HepG2 (cell line): ENCODE data around the gene INO80B. TPM values are rescaled to one million over a fixed set of nuclear protein-coding genes. Genes with fewer than 3 reads are reported as not detected.

Experiments used
- AHDC1 ChIP-seq: sonication (generic); formaldehyde crosslinking; IDR thresholded peaks from 2 replicates; pipeline ENCODE4 v1.5.1; 2020; ENCODE audit warnings: mild to moderate bottlenecking, missing genetic modification reagents, borderline replicate concordance
- ARNTL ChIP-seq: sonication (generic); formaldehyde crosslinking; IDR thresholded peaks from 2 replicates; pipeline ENCODE4 v1.4.0; 2020; ENCODE audit warnings: mild to moderate bottlenecking, missing genetic modification reagents
- DR1 ChIP-seq: sonication (generic); formaldehyde crosslinking; IDR thresholded peaks from 2 replicates; pipeline ENCODE4 v1.8.0; 2021; ENCODE audit warnings: mild to moderate bottlenecking, missing genetic modification reagents, inconsistent platforms
- FOXJ3 ChIP-seq: sonication (generic); formaldehyde crosslinking; IDR thresholded peaks from 2 replicates; pipeline ENCODE4 v1.4.0; 2020; ENCODE audit warnings: missing genetic modification reagents, mild to moderate bottlenecking, borderline replicate concordance
- JUN ChIP-seq: sonication (generic); formaldehyde crosslinking; IDR thresholded peaks from 2 replicates; pipeline ENCODE4 v1.4.0; 2020; ENCODE audit warnings: mild to moderate bottlenecking, missing genetic modification reagents
- NONO ChIP-seq, 2 experiments: fragments of 450-650 bp in 1 of 2; sonication (generic) in 1 of 2; formaldehyde crosslinking in 1 of 2; IDR thresholded peaks in 1 of 2; conservative IDR thresholded peaks in 1 of 2; 2 replicates each; pipeline versions ENCODE4 v1.6.1 to v1.8.0; 2017 to 2022; ENCODE audit warnings: mild to moderate bottlenecking in 1 of 2, missing genetic modification reagents in 1 of 2, moderate library complexity in 1 of 2
- RORA ChIP-seq: sonication (generic); formaldehyde crosslinking; IDR thresholded peaks from 2 replicates; pipeline ENCODE4 v1.5.0; 2020; ENCODE audit warnings: mild to moderate bottlenecking, missing genetic modification reagents, moderate library complexity
- SALL1 ChIP-seq: sonication (generic); formaldehyde crosslinking; IDR thresholded peaks from 2 replicates; pipeline ENCODE4 v1.8.0; 2022; ENCODE audit warnings: mild to moderate bottlenecking, missing genetic modification reagents
- SRSF4 ChIP-seq: fragments of 200-400 bp; formaldehyde crosslinking; IDR thresholded peaks from one replicate; pipeline ENCODE4 v1.6.1; 2018; ENCODE audit warnings: mild to moderate bottlenecking, low read depth, low read length, moderate library complexity; ENCODE audit not compliant: poor library complexity, severe bottlenecking
- STAG1 ChIP-seq: sonication (generic); formaldehyde crosslinking; IDR thresholded peaks from 2 replicates; pipeline ENCODE4 v1.4.0; 2020; ENCODE audit warnings: missing genetic modification reagents
- TBL1XR1 ChIP-seq: fragments of 150-350 bp; IDR thresholded peaks from 2 replicates; pipeline ENCODE4 v1.6.1; 2014; ENCODE audit warnings: borderline replicate concordance, low read length; ENCODE audit not compliant: partially characterized antibody
- XRCC5 ChIP-seq: fragments of 200-400 bp; formaldehyde crosslinking; optimal IDR thresholded peaks from 2 replicates; pipeline ENCODE3; 2017; ENCODE audit warnings: mild to moderate bottlenecking, low read length
- ZHX1 ChIP-seq: sonication (generic); formaldehyde crosslinking; IDR thresholded peaks from 2 replicates; pipeline ENCODE4 v1.8.1; 2022; ENCODE audit warnings: low read depth, mild to moderate bottlenecking, missing genetic modification reagents
- ZNF280B ChIP-seq: sonication (generic); formaldehyde crosslinking; IDR thresholded peaks from 2 replicates; pipeline ENCODE4 v1.5.0; 2020; ENCODE audit warnings: missing genetic modification reagents, mild to moderate bottlenecking, borderline replicate concordance
- ZNF557 ChIP-seq: sonication (generic); formaldehyde crosslinking; IDR thresholded peaks from 2 replicates; pipeline ENCODE4 v1.4.0; 2020; ENCODE audit warnings: missing genetic modification reagents
- ZNF564 ChIP-seq: sonication (generic); formaldehyde crosslinking; IDR thresholded peaks from 2 replicates; pipeline ENCODE4 v1.8.1; 2023; ENCODE audit warnings: mild to moderate bottlenecking, missing genetic modification reagents
- ZSCAN5A ChIP-seq: sonication (generic); formaldehyde crosslinking; IDR thresholded peaks from 2 replicates; pipeline ENCODE4 v1.8.0; 2022; ENCODE audit warnings: mild to moderate bottlenecking, missing genetic modification reagents, borderline replicate concordance
- polyA plus RNA-seq, 8 experiments: library from polyadenylated mRNA; depleted of rRNA in 3 of 8; stranded (reverse) in 7 of 8; unstranded in 1 of 8; fragments of >200 nt; fragmentation: Illumina TruSeq in 4 of 8; extraction: Trizol in 4 of 8; gene quantifications; 2 replicates each; pipeline versions ENCODE4 v1.2.1 to v1.2.3, GENCODE V29; 2011 to 2016; ENCODE audit warnings: low read depth in 4 of 8, missing spikeins in 1 of 8, mixed read lengths in 1 of 8; ENCODE audit not compliant: insufficient read depth in 1 of 8
- total RNA-seq, 5 experiments: library from RNA; depleted of rRNA; stranded (reverse); fragments of >200 nt; fragmentation: Illumina TruSeq; extraction: Trizol; gene quantifications; 2 replicates each; pipeline ENCODE4 v1.2.3, GENCODE V29; 2016; ENCODE audit warnings: low read depth in 1 of 5

The INO80B gene
- total and polyA plus RNA-seq, 2 of the 13 experiments (the other 11 are each of a cell fraction or from before 2014, with no cell fraction given) = 6.2 to 14.5 TPM

GRCh38 chr2:74501335-74502071, 46.6 kb downstream of the INO80B start (continued):
- TF ChIP-seq AHDC1 (CRISPR knock-in tag) (no peak), FOXJ3 (CRISPR knock-in tag) (no peak), SRSF4 (no peak), XRCC5 (peak; percentile 31), STAG1 (CRISPR knock-in tag) (no peak; the same call in 1 of the 2 replicates), JUN (no peak), SALL1 (CRISPR knock-in tag) (peak; percentile 33; the same call in 1 of the 2 replicates), ZNF557 (CRISPR knock-in tag) (no peak), ZHX1 (no peak), ZNF564 (CRISPR knock-in tag) (no peak), RORA (CRISPR knock-in tag) (no peak), ZNF280B (CRISPR knock-in tag) (no peak), DR1 (CRISPR knock-in tag) (no peak), ZSCAN5A (CRISPR knock-in tag) (no peak), ARNTL (no peak), NONO (IDR thresholded peaks at IDR 0.05) (no peak), NONO (CRISPR knock-in tag; conservative IDR thresholded peaks at IDR 0.05) (peak; percentile 51; the same call in 1 of the 2 replicates), TBL1XR1 (no peak)
